GM12878 (cell line): ENCODE measurements around the gene MPPED1.

Experiments
- ATF7 ChIP-seq: fragments of 450-650 bp; IDR thresholded peaks from 2 replicates; pipeline ENCODE4 v1.6.1; 2016; ENCODE audit warnings: low read depth, mild to moderate bottlenecking
- BCL11A ChIP-seq: IDR thresholded peaks from 2 replicates; pipeline ENCODE4 v1.6.1; 2011; ENCODE audit warnings: low read depth, low read length
- ESRRA ChIP-seq: IDR thresholded peaks from 2 replicates; pipeline ENCODE4 v1.6.1; 2012; ENCODE audit warnings: mild to moderate bottlenecking, low read length, improper control_type of control experiment
- EZH2 ChIP-seq: IDR thresholded peaks from 2 replicates; pipeline ENCODE4 v1.6.1; 2012; ENCODE audit warnings: low read depth, mild to moderate bottlenecking, control low read depth, inconsistent platforms, low read length, borderline replicate concordance; ENCODE audit not compliant: control insufficient read depth
- FOXK2 ChIP-seq: fragments of 450-650 bp; IDR thresholded peaks from 2 replicates; pipeline ENCODE4 v1.6.1; 2017; ENCODE audit warnings: mild to moderate bottlenecking, moderate library complexity
- GABPA ChIP-seq: IDR thresholded peaks from 2 replicates; pipeline ENCODE4 v1.6.1; 2014; ENCODE audit warnings: antibody characterized with exemption, low read depth, mild to moderate bottlenecking, inconsistent platforms
- JUND ChIP-seq: IDR thresholded peaks from 2 replicates; pipeline ENCODE4 v1.6.1; 2012; ENCODE audit warnings: low read depth, mild to moderate bottlenecking, low read length, improper control_type of control experiment, moderate library complexity
- MEF2B ChIP-seq: fragments of 450-650 bp; IDR thresholded peaks from 2 replicates; pipeline ENCODE4 v1.6.1; 2018; ENCODE audit warnings: mild to moderate bottlenecking, moderate library complexity; ENCODE audit not compliant: partially characterized antibody, poor library complexity, severe bottlenecking
- REST ChIP-seq: IDR thresholded peaks from 2 replicates; pipeline ENCODE4 v1.6.1; 2012; ENCODE audit warnings: mild to moderate bottlenecking, low read depth, low read length
- SUZ12 ChIP-seq: fragments of 200-600 bp; sonication (generic); IDR thresholded peaks from one replicate; pipeline ENCODE4 v1.6.1; 2018; ENCODE audit warnings: antibody characterized with exemption, mild to moderate bottlenecking; ENCODE audit not compliant: unreplicated experiment
- TCF7 ChIP-seq: IDR thresholded peaks from 2 replicates; pipeline ENCODE4 v1.6.1; 2014; ENCODE audit warnings: antibody characterized with exemption, borderline replicate concordance
- ZBTB33 ChIP-seq: fragments of 450-650 bp; IDR thresholded peaks from 2 replicates; pipeline ENCODE4 v1.6.1; 2017; ENCODE audit warnings: mild to moderate bottlenecking
- TF ChIP-seq, protein P1 (sequence below), 3 experiments: IDR thresholded peaks in 2 of 3; conservative IDR thresholded peaks in 1 of 3; 2 replicates each; pipeline ENCODE4 v1.5.1; 2011; ENCODE audit warnings: low read depth in 3 of 3, low read length in 3 of 3, mild to moderate bottlenecking in 3 of 3, control low read depth in 2 of 3, moderate library complexity in 2 of 3, inconsistent platforms in 1 of 3, mixed read lengths in 1 of 3; ENCODE audit not compliant: control insufficient read depth in 2 of 3, insufficient read depth in 1 of 3; ENCODE audit errors: extremely low read depth in 1 of 3
- TF ChIP-seq, protein P2 (sequence below): fragments of 450-650 bp; IDR thresholded peaks from 2 replicates; pipeline ENCODE4 v1.6.1; 2017; ENCODE audit warnings: mild to moderate bottlenecking, moderate library complexity

- TF ChIP-seq SUZ12 (no peak), ESRRA (no peak), REST (no peak), FOXK2 (no peak), BCL11A (no peak), MEF2B (no peak), TCF7 (no peak), EZH2 (no peak), ATF7 (no peak), GABPA (no peak), JUND (no peak), ZBTB33 (no peak)
- TF ChIP-seq, protein P1, sequence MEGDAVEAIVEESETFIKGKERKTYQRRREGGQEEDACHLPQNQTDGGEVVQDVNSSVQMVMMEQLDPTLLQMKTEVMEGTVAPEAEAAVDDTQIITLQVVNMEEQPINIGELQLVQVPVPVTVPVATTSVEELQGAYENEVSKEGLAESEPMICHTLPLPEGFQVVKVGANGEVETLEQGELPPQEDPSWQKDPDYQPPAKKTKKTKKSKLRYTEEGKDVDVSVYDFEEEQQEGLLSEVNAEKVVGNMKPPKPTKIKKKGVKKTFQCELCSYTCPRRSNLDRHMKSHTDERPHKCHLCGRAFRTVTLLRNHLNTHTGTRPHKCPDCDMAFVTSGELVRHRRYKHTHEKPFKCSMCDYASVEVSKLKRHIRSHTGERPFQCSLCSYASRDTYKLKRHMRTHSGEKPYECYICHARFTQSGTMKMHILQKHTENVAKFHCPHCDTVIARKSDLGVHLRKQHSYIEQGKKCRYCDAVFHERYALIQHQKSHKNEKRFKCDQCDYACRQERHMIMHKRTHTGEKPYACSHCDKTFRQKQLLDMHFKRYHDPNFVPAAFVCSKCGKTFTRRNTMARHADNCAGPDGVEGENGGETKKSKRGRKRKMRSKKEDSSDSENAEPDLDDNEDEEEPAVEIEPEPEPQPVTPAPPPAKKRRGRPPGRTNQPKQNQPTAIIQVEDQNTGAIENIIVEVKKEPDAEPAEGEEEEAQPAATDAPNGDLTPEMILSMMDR (IDR thresholded peaks at IDR 0.05 in 2 of 3, conservative IDR thresholded peaks at IDR 0.05 in 1 of 3; ENCODE audit: control insufficient read depth in 2 of 3, extremely low read depth in 1 of 3, insufficient read depth in 1 of 3, low read depth in 3 of 3, low read length in 3 of 3): no peak
- TF ChIP-seq, protein P2, sequence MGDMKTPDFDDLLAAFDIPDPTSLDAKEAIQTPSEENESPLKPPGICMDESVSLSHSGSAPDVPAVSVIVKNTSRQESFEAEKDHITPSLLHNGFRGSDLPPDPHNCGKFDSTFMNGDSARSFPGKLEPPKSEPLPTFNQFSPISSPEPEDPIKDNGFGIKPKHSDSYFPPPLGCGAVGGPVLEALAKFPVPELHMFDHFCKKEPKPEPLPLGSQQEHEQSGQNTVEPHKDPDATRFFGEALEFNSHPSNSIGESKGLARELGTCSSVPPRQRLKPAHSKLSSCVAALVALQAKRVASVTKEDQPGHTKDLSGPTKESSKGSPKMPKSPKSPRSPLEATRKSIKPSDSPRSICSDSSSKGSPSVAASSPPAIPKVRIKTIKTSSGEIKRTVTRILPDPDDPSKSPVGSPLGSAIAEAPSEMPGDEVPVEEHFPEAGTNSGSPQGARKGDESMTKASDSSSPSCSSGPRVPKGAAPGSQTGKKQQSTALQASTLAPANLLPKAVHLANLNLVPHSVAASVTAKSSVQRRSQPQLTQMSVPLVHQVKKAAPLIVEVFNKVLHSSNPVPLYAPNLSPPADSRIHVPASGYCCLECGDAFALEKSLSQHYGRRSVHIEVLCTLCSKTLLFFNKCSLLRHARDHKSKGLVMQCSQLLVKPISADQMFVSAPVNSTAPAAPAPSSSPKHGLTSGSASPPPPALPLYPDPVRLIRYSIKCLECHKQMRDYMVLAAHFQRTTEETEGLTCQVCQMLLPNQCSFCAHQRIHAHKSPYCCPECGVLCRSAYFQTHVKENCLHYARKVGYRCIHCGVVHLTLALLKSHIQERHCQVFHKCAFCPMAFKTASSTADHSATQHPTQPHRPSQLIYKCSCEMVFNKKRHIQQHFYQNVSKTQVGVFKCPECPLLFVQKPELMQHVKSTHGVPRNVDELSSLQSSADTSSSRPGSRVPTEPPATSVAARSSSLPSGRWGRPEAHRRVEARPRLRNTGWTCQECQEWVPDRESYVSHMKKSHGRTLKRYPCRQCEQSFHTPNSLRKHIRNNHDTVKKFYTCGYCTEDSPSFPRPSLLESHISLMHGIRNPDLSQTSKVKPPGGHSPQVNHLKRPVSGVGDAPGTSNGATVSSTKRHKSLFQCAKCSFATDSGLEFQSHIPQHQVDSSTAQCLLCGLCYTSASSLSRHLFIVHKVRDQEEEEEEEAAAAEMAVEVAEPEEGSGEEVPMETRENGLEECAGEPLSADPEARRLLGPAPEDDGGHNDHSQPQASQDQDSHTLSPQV: no peak
Observed at GRCh38 chr22:43475549-43476076, 63.8 kb downstream of the MPPED1 start.
